ENCODE measurements around the gene FBXW11. TPM values are rescaled to one million over a fixed set of nuclear protein-coding genes. Genes with fewer than 3 reads are reported as not detected.

The FBXW11 gene
- total RNA-seq, 1 donor from 2014 or later, result 67.5 TPM

DNA sequence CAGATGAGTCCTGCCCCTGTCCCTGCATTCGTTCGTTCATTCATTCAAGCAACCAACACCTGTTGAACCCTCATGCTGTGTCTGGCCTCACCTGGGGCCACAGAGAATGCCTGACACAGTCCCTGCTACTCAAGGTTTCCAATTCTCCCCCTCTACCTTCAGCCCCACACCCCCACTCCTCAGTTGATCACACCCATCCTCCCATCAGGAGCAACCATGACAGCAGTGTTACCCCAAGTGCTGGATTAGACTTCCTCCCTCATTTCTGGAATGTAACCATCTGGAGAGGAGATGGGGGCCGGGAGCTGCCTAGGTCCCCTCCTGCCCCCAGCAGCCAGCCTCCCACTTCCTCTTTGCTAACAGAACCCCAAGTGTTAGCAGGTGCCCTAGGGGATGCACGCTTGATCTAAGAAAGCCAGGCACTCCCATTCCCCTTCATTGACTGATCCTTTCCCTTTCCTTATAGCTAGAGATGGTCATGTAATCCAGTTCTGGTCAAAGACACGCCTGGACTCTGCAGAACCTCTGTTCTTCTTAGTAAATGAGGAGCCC is 163.6 kb downstream of the FBXW11 start:
- no peak for DNase-seq (ENCODE audit: low read depth, low spot score)

DNA sequence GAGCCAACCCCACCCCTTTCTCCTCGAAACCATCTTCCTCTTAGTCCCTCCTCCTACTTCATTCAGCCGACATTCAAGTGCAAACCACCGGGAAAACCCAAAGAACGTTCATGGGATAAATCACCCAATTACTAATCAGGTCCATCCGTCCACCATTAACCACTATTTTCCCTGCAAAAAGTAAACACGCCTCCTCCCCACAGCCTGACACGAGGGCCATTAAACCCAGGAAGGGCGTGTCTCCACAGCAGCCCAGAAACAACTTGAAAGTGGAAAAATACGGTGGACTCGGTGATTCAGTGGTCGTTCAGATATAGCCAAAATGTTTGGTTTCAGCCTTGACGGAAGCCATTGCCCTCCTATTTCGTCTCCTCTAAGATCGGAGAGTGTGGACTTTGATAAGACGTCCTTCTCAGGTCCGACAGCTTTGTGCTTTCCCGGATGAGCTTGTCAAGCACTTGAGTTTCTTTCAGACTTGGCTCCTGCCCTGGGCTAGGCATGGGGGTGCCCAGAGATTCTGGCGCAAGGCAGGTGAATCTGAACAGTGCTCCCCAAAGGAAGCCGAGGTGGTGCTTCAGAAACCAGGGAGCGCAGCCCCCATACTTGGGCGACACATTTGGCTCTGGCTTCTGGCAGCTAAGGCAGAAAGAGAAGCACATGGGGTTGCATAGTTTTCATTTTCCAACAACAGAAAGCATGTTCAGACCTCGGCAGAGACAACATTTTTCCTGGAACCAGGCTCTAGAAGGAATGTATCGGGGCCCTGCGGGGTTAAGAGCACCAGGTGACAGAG is 164.3 kb downstream of the FBXW11 start:
- no peak for DNase-seq (ENCODE audit: low read depth, low spot score)

DNA sequence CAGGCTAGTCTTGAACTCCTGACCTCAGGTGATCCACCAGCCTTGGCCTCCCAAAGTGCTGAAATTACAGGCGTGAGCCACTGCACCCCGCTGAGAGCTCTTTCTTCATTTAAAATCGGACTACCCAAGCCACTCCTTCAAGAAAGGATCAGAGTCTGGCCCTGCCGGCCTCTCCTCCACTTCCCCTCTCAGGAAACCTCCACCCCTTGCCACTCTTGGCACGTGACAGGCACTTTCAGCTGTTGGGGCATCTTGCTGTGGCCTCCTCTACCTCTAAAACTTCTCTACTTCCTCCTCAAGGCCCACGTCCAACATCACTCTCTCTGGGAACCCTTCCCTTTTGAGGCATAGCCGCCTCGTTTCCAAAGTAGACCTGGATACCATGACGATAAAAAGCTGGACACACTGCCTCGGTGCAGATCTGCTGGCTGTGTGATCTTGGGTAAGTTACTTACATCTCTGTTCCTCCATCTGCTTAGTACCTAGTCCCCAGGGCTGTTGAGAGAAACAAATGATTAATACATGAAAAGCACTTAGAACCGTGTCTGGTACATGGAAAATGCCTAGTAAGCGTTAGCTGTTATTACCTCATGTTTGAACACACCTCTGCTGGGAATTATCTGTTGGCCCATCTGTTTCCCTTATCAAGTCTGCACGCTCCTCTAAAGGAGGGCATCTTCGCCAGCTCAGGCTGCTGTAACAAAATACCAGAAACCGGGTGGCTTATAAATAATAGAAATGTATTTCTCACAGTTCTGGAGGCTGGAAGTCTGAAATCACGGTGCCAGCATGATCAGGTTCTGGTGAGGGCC is 165.5 kb downstream of the FBXW11 start:
- DNase-seq (ENCODE audit: low read depth, low spot score), result no peak

DNA sequence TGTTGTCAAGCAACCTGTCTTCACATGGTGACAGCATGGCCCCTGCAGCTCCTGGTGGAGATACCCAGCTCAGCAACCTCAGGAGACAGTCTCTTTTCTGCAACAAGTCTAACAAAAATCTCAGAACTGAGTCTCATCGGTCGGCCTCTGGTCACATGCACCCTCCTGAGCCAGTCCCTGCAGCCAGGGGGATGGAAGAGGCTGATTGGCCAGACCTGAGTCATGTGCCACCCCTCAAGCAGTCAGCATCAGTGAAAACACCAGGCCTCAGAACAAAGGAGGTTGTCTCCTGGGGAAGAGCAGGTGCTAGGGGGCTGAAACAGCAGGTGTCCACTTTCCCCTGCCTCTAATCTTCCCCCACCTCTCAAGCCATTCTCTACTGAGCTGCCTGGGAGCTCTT is 166.4 kb downstream of the FBXW11 start:
- DNase-seq (ENCODE audit: low read depth, low spot score), result no peak

DNA sequence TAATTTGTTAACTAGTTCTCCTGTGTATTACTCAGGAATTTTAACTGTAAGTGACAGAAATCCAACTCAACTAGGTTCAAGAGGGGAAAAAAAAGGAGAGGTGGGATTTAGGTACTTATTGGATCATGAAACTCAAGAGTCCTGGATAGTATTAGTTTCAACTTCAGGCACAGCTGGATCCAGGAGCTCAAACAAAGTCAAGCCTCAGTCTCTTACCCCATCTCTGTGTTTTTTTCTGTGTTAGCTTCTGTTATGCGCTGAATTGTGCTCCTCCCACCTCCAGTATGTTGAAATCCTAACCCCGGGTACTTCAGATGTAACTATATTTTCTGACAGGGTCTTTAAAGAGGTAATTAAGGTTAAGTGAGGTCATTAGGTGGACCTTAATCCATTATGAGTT is 167.3 kb downstream of the FBXW11 start:
- DNase-seq (ENCODE audit: low read depth, low spot score), result no peak

DNA sequence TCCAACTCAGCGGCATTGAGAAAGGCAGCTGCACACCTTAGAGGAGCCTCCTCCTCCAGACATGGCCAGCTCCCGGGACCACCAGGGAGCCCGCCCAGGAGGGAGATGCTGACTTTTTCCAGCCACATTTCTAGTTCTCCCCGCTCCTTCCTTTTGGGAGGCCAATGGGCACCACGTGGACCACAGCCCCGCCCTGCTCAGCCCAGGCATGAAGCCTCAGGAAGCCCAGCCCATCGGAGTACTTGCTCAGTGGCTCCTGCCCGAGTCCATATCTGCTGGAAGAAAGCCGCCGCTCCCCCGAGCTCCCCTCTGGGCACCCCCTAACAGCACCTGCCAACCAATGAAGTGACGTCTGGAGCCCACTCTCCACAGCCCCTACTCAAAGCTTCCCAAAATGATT is 168.4 kb downstream of the FBXW11 start:
- DNase-seq (ENCODE audit: low read depth, low spot score), result no peak

DNA sequence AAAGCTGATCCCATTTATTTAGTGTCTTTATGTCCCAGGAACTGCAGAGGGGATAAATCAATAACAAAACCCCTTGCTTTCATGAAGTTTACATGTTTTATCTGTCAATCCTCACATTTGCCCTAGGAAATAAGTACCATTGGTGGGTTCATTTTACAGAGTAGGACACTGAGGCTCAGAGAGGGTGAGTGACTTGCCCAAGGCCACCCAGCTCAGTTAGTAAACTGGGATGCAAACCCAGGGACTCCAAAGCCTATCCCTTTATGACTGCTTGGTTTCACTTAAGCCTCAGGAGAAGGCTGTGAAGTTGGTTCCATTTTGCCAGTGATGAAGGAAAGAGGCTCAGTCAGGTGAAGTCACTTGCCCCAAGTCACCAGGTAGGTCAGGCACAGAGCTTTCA is 168.9 kb downstream of the FBXW11 start:
- DNase-seq (ENCODE audit: low read depth, low spot score), result no peak

DNA sequence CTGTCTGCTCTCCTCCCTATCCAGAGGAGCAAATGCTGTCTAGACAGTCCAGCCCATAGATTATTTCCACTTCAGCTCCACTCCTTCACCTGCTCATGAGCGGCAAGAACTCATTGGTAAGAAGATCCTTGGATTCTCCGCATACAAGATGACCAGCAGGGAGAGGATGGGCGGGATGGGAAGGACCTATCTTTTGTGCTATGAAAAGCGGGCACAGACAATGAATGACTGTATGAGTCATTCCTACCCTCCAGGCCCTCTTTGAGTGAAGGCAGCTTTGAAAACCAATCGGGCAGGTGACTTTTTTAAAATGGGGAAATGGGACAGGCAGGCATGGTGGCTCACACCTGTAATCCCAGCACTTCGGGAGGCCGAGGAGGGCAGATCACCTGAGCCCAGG is 171.4 kb downstream of the FBXW11 start:
- DNase-seq (ENCODE audit: low read depth, low spot score), result no peak

DNA sequence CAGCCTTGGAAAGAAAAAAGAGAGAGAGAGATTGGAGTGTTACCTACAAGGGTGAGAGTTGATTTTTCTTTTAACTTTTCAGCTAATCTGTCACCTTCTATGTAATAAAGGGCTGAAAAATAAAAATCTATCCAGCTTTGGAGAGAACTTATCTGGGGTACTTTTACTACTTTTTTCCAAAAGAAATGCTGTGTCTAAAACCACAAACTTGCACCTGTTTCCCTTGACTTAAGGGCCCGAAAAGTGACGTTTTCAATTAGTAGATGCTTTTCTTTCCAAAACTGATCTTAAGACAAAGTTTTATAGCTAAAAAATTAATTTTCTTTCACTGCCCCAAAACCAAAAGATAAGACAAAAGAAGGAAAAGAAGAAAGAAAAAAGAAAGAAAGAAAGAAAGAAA is 172.0 kb downstream of the FBXW11 start:
- DNase-seq (ENCODE audit: low read depth, low spot score), result no peak

DNA sequence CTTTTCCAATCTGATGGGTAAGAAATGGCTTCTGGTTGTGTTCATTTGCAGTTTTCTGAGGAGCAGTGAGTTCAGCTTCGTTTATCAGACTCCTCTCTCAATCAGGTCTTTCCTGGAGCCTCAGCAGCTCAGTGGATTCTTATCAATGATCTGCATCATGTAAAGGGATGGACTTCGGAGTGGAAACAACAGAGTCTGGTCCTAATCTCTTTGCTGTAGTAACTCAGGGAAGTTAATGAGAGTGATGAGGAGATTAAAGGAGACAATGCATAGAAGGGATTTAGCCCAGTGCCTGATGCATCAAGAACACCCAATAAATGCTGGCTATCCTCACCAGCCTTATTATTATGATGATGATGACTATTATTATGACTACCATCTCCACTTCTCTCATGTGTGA is 173.7 kb downstream of the FBXW11 start:
- no peak for DNase-seq (ENCODE audit: low read depth, low spot score)

DNA sequence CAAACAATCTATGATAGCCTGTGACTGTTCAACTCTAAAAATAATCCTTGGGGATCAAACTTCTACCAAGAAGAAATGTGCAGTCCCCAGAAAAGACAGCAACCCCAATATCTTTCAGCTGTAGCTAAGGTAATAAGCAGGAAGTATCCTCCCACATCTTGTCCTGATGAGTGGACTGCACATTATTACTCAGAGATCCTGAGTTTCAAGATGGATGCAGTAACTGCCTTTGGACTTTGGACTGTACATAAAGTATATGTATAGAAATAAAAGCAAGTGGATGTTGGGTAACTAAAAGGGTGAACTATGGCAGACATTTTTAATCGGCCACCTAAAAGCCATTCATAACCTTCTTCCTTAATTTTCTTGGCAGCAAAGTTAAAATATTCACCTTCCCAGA is 175.8 kb downstream of the FBXW11 start:
- no peak for DNase-seq (ENCODE audit: low read depth, low spot score)

DNA sequence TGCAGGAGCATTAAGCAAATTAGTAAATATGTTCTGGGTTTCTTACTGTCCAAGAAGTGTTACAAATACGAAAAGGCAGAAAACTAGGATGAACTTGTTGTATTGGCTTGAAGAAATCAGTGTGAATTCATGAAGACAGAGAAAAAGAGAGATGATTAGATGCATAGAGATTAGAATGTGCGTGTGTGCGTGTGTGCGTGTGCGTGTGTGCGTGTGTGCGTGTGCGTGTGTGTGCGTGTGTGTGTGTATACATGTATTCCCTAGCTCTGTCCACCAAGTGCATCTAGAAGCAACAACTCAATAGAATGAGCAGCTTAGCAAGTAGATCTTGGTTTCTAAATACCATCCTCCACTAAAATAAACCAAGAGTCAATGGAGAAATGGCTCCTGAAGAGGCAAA is 179.3 kb downstream of the FBXW11 start:
- no peak for DNase-seq (ENCODE audit: low read depth, low spot score)

DNA sequence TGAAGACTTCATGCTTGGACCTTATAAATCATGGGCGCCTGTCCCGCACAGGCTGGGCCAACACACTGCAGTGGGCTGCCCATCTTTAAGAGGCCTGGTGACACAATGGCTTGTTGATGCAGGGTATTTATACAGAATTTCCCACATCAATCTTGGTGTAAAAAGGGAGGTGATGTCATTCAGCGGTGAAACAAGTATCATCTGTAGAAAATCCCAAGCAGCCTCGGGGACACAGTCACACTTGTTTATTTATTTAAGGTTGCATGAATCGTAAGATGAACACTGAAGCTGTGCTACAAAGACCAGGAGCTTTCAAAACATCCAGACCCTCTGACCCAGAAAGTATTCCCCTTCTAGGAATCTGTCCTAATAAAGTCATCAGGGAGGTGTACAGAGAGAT is 180.3 kb downstream of the FBXW11 start:
- no peak for DNase-seq (ENCODE audit: low read depth, low spot score)

DNA sequence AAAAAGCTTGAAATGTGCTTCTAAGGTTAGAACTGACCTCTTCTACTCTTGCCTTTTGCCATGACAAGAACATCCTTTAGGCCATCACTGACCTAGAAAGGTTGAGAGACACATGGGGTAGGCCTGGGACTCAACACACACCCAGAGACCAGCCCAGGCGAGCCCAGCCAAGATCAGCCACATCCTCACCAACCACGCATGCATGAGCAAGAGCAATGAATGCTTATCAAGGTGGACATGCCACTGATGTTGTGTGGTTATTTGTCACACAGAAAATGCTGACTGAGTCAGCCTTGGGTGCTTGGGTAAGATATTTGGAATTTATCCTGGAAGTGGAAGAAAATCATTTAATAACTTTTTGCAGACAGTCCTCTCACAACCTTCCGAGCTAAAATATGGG is 181.4 kb downstream of the FBXW11 start:
- DNase-seq (ENCODE audit: low read depth, low spot score), result no peak

DNA sequence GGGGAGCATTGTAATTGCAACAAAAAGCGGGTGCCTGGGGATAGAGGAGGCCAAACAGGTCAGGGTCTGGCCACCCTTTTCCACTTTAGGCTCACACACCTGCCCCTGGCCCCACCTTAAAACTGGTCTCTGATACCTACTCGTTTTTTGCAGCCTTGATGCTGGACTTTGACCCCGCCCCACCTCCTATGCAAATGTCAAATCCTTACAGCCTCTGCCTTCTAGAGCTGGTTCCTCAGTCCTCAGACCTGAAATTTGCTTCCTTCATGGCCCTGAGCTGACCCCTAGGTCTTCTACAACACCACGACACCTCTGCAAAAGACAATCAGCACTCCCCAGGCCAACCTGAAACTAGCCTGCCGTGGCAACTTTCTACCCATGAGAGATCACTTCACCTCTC is 183.2 kb downstream of the FBXW11 start:
- no peak for DNase-seq (ENCODE audit: low read depth, low spot score)

DNA sequence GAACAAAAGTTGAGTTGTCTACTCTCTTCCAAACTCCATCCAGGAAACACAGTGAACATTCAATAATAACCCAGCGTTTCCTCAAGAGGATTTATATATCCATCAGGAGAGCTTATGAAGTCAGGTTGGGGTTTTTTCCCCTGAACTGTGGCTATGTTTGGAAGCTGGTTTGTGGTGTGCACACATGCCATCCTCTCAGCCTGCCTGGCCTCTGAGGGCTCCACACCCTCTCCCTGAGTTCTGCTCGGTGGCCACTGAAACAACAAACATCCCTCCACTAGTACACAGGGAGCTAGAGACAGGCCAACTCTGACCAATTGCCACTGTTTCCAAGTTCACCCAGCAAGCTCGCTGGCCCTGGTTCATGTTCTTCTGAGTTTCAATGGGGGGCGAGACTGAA is 185.2 kb downstream of the FBXW11 start:
- no peak for DNase-seq (ENCODE audit: low read depth, low spot score)

DNA sequence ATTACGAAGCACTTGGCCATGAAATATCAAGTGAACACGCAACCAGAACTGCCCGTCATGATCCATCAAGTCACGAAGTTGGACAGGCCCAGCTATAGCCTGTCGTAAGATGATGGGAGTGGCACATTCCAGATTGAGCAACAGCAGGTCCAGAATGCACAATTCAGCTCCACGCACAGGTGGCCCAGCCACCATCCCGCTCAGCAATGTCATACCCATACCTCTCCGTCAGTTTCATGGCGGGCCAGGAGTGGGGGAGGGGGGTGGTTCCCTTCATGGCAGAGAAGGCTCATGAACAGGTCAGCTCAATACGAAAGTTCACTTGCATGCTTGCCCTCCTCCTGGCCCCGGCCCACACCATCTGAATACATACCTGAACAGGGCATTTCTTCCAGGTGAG is 185.9 kb downstream of the FBXW11 start:
- DNase-seq (ENCODE audit: low read depth, low spot score), result no peak

DNA sequence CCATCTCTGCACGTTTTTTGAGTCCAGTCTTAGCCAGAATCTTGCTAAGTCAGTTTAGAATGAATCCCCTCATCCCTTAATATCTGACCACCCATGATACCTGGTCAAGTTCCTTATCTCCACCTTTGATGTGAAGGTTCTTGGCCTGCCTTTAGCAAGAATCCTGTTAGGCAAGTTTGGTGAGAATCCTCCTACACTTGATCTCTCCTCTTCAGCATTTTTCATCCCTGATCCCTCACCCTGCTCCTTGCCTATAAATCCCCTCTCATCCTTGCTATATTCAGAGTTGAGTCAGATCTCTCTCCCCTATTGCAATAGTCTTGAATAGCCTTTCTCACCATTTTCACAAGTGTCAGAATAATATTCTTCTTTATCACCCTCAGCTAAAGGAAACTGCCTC is 189.8 kb downstream of the FBXW11 start:
- DNase-seq (ENCODE audit: low read depth, low spot score), result no peak

DNA sequence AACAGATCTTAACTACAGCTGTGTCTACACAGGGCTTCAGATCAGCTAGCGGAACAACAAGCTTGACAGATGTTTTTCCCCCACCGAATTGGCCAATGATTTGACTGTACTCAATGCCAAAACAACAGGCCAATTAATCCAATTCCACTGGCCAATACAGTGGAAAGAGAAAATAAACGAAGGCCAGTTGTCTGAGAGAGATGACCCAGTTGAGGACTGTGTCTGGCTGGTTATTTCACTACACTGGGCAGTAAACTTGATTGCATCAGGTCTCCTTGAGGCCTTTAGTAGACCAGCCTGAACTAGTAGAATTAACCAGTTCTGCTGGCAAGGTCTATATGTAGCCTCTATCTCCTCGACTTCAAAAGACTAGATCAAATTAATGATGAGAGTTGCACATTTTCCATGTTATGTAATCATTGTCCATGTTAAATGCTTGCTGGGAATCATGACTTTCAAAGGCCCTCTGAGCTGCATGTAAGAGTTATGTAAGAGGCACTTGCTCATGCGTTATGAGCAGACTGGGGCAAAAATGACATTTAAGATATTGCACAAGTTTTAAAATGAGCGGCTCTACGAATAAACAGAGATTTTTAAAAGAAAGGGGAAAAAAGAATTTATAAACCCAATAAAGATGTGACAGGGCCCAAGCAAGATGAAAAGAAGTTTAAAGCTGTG is 192.5 kb downstream of the FBXW11 start:
- DNase-seq (ENCODE audit: low read depth, low spot score), result no peak

DNA sequence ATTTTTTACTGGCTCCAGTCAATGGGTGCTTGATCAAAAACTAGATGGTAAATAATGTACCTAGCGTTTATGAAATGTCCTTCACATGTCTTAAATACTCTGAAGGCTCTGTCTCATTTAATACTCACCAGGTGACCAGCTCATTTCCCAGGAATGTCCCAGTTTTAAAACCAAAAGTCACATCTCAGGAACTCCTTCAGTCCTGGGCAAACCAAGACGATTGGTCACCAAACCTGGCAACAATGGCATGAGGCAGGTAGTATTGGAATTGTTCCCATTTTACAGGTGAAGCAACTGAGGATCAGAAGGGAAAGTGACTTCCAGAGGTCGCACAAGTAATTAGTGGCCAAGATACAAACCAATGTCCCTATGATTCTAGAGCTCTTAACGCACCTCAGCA is 193.2 kb downstream of the FBXW11 start:
- no peak for DNase-seq (ENCODE audit: low read depth, low spot score)

Measured in pulmonary artery endothelial cell (primary cell).